DMS 273 treated with DMSO at 0.1 percent for 48 hours (cell line): ENCODE measurements around the gene LNPEP.

Experiments used
- DNase-seq: peaks from one replicate; lab custom pipeline; 2025; lab: John Stamatoyannopoulos, UW

LNPEP gene

DNA sequence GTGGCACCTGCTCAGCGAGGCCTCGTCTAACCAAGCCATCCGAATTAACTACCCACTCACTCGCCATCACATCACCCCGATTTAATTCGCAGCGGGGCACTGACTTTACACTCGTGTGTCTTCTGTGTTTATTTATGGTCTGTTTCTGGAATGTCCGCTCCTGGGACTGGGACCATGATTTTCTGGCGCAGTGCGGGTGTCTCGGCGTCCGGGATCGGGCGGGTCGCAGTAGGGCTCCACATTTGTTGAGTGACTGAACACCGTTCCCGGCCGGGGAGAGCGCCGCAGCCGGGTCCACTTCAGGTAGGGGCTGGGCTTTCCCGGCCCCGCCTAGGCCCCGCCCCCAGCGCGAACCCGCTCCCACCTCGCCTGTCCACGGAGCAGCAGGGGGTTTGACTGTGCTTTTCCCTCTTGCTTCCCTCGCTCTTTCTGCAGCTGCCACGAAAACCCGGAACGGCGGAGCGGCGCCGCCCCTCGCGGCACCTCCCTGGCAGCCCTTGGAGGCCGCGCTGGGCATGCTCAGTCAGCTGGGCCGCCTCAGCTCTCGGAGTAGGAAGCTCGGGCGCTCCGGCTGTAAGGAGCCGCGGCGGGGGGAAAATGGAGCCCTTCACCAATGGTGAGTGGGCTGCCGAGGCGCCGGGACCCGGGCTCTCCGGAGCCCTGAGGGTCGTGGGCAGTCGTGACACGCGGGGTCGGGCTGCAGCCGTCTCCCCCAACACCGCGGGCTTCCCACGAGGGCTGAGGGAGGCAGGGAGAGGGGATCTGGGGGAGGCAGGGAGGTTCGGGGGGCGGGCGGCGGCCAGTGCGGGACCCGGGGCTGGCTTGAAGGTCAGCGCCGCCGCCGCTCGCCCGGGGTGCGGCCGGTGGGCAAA, at the start of gene LNPEP:
LNPEP (plus strand) TSS at position 522 of the 872 bp plus-strand sequence; CDS start at position 598, 76 bp downstream.
- DNase-seq = peak; percentile 95

- no peak for DNase-seq
Measured at GRCh38 chr5:96893342-96893741, 42.5 kb upstream of the LNPEP start.

DNA sequence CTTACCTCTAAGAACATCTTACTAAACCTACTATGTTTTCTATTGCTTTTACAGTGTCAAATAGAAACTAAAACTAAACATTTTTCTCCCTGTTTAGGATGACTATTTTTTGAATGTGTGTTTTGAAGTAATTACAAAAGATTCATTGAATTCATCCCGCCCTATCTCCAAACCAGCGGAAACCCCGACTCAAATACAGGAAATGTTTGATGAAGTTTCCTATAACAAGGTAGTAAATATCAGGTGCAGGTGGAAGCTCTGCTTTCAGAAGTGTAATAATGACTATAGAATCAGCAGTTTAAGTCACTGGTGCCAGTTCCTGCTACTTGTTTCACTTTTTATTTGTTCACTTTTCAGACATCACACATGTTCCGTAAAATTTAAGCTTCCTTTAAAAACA, 39.6 kb upstream of the LNPEP start:
- no peak for DNase-seq

DNA sequence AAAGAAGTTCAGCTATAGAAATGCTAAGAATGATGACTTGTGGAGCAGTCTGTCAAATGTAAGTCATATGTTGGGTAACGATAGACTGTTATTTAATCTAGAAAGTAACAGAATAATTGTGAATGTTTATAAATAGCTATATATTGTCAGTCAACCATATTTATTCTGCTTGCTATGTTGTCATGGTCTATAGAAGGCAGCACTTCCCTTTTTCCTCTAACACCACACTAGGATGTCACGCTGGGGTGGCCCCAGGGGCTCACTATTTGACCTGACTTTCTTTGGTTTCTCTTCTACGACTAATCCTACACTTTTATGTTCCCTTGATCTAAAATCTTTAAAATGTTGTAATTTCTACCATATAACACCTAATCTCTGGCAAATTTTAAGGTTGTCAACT, 39.1 kb upstream of the LNPEP start:
- DNase-seq = no peak

GRCh38 chr5:96901384-96901783, 34.5 kb upstream of the LNPEP start:
- DNase-seq = no peak

- no peak for DNase-seq
Measured at GRCh38 chr5:96901841-96902240, 34.0 kb upstream of the LNPEP start.

DNA sequence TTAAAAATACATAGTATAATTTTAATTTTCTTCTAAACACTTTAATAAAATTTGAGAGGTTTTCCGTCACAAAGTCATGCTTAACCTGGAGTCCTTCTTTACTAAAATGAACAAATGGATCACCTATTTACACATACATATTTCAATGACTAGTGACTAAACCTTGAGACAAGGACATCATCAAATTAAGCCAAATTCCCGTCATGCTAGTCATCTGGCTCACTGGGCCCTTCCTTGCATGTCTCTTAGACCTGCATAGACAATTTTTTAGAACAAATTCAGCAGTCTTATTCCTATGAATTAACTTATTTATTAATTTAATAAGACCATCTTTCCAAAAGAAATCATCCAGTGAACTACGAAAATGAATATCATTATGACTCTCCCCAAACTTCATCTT, 33.0 kb upstream of the LNPEP start:
- no peak for DNase-seq

GRCh38 chr5:96903300-96903699, 32.6 kb upstream of the LNPEP start:
- DNase-seq = no peak

DNA sequence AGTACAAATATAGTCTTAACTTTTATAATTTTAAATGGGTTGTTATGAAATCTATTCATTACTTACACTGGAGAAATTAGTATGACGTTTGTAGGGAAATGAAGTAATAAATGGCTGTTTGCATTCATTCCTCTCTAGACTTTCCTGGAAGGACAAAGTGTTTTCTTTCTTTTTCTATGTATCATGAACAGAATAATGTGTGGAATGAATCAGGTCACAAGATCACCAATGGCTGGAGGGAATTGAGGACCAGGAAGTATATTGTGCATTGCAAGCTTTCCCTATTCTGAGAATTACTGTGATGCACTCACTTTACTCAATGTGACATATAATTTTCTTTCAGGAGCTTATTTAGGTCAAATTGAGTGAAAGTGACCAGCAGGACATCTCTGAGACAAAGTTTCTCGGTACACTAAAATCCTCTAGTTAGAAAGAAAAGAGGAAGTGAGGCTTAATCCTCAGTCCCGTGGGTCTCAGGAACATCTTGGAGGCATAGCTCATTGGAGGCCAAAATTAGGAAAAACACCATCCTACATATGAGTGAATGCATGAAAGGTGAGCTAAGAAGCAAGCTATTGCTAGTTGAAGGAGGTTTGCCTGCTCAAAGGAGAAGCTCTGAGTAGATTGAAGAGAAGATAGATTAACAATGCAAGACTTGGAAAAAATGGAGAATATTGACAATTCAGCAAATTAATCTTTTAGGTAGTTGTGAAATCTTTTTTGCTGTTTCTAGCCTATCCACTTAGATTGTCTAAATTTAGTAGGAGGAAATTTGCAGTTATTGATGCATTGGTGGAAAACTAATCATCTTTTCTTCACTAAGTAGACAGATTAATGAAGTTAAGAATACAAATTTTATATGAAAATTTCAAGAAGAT, 31.6 kb upstream of the LNPEP start:
- DNase-seq = no peak

DNA sequence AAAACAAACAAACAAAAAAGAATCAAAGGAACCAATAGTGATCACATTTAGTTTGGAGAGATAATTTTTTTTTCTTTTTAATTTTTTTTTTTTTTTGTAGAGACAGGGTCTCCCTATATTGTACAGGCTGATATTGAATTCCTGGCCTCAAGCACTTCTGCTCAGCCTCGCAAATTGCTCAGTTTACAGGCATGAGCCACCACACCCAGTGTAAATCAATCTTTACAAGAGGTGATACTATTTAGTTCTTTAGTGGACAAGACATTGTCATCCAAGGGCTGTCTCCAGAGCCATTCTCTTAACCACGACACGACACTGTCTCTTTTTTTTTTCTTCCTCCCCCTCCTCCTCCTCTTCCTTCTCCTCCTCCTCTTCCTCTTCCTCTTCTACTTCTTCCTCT, 30.0 kb upstream of the LNPEP start:
- DNase-seq = no peak

DNA sequence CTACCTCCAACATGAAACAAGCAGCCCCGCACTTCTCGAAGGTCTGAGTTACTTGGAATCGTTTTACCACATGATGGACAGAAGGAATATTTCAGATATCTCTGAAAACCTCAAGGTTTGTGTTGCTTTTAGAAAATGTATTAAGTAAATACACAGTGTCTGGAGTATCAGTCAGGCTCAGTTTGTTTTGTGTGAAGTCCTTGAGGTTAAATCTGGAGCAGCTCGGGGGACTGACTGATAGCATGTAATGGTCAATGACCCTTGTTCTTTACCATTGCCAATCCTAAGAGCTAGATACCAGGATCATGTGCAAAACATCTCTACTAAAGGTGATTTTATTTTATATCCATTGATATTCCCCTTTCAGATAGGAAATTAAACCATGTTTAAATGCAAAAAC, 26.9 kb upstream of the LNPEP start:
- no peak for DNase-seq

GRCh38 chr5:96909435-96909834, 26.4 kb upstream of the LNPEP start:
- no peak for DNase-seq

DNA sequence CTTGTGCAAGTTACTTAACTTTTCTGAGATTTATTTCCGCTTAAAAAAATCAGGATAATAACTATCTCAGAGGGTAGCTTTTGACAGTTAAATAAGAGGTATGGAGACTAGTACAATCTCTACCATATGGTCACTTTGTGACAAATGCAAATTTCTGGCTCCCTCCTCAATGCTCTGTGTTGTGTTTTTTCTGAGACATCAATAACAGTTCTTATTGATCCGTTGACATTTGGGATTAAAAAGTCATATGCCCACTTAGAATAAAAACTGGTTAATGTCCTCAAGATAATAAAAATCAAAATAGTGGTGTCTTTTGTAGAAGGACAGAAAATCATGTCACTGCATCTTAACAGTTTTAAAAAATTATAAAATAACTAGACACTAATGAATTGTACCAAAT, 24.7 kb upstream of the LNPEP start:
- DNase-seq = no peak

GRCh38 chr5:96913233-96913632, 22.6 kb upstream of the LNPEP start:
- DNase-seq = no peak

- no peak for DNase-seq
Measured at GRCh38 chr5:96919754-96920197, 16.1 kb upstream of the LNPEP start.

GRCh38 chr5:96920744-96921355, 15.0 kb upstream of the LNPEP start:
- DNase-seq = no peak

DNA sequence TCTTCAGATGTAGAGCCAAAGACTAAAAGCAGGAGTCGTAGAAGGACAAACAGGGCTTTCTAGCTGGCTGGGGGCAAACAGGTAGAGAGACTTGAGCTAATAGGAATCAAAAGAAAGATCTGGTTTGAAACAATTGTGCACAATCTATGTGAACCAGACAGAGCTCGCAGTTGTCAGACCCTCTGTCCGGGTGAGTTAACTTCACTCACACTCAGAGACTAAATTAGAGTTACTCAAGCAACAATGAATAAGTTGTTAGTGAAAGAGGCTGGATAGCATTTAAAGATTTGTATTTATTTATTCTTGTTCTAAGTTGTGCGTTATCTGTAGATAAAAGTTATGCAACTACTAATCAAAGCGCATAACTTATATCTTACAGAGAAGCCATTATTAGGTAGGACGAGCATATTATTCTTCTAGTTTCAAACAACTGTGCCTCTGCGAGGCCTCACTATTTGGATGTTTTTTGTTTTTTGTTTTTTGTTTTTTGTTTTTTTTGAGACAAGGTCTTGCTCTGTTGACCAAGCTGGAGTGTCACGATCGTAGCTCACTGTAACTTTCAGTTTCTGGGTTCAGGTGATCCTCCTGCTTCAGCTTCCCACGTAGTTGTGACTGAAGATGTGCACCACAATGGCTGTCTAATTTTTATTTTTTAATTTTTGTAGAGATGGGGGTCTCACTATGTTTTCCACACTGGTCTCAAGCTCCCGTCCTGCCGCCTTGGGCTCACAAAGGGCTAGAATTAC, 13.2 kb upstream of the LNPEP start:
- DNase-seq = no peak

DNA sequence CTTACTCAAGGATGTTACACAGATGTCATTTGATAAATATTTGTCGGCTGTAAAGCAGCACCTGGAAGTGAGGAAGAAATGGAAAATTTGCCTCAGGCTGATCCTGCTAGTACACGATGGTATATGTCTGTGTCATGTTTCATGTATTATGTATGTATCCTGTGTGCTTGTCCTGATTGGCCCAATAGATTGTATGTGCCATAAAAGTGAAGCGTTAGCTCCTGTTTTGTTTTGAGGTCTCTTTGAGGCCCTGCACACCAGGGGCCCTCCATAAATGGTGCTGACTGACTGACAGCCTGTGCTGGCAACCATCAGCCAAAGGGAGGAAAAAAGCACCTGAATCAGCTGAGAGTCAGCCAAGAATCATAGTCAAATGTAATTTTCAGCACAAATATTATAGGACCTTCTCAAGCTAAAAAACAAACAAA, 11.8 kb upstream of the LNPEP start:
- no peak for DNase-seq

GRCh38 chr5:96926276-96926675, 9.6 kb upstream of the LNPEP start:
- no peak for DNase-seq

- no peak for DNase-seq
Measured at GRCh38 chr5:96927008-96927407, 8.9 kb upstream of the LNPEP start.

DNA sequence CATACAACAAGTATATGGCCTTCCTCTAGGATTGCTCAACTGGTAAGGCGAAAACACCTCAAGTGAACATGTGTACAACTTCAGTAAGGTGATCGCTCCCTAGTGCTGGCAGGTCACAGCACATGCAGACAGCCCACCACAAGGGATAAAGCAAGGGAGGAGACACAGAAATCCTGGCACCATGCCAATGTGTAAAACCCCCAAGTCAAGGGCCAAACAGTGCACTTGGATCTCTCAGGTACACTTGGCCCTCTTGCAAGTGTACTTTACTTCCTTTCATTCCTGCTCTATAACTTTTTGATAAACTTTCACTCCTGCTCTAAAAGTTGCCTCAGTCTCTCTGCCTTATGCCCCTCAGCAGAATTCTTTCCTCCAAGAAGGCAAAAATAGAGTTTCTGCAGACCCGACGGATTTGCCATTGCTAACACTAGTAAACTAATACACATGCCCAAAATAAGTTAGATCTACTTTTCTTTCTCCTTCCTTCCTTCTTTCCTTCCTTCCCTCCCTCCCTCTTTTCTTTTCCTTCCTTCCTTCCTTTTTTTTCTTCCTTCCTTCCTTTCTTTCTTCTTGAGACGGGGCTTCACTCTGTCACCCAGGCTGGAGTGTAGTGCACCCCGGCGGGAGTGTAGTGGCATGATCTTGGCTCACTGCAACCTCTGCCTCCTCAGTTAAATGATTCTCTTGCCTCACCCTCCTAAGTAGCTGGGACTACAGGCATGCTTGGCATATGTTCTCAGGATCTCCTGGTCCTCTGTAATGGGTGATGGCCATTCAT, 6.8 kb upstream of the LNPEP start:
- no peak for DNase-seq
